Activated T-cell treated with anti-CD3 and anti-CD28 coated beads, Interleukin-2, amount 50 U/mL, for 72 hours (primary cell): ENCODE measurements around the gene DIAPH3. TPM values are rescaled to one million over a fixed set of nuclear protein-coding genes. Genes with fewer than 3 reads are reported as not detected.

Source experiments
- ATAC-seq, 2 donors: fragments of 150-1000 bp; cut with Tn5 transposase; replicated peaks in 1 of 2; 2 replicates each; pipeline ENCODE4 v1.10.0; 2021; ENCODE audit warnings: moderate library complexity in 2 of 2, mild to moderate bottlenecking in 1 of 2
- DNase-seq, 2 donors: peaks; one replicate each; pipeline ENCODE4 v3.0.0; 2021 to 2022; ENCODE audit warnings: mixed read lengths in 1 of 2
- H3K27ac Mint-ChIP-seq: one replicate; pipeline ENCODE4 v1.8.0; 2022; ENCODE audit warnings: mild to moderate bottlenecking, moderate library complexity, mixed read lengths
- H3K27me3 Mint-ChIP-seq: one replicate; pipeline ENCODE4 v1.8.0; 2022; ENCODE audit warnings: low read depth, mixed read lengths
- H3K36me3 Mint-ChIP-seq, 2 donors: one replicate each; pipeline ENCODE4 v1.8.0; 2022; ENCODE audit warnings: mixed read lengths in 2 of 2, mild to moderate bottlenecking in 1 of 2; ENCODE audit not compliant: insufficient read depth in 2 of 2
- H3K4me1 Mint-ChIP-seq: one replicate; pipeline ENCODE4 v1.8.0; 2022; ENCODE audit warnings: low read depth, mixed read lengths
- H3K4me3 Mint-ChIP-seq, 2 donors: one replicate each; pipeline ENCODE4 v1.8.0; 2022; ENCODE audit warnings: mild to moderate bottlenecking in 2 of 2, mixed read lengths in 2 of 2, moderate library complexity in 2 of 2
- H3K9me3 Mint-ChIP-seq, 2 donors: one replicate each; pipeline ENCODE4 v1.8.0; 2022; ENCODE audit warnings: mixed read lengths in 2 of 2
- total RNA-seq, 2 donors: library from RNA; stranded (reverse); gene quantifications; one replicate each; pipeline ENCODE4 v1.2.3, GENCODE V29; 2022

Gene DIAPH3
- total RNA-seq, 2 donors from 2014 or later, result 28.5 to 30.8 TPM

GRCh38 chr13:59787679-59788078 lies 376.0 kb downstream of the DIAPH3 start:
- DNase-seq (no peak), ATAC-seq (no peak)
- Mint-ChIP-seq H3K4me1 (no peaks in the 10 kb centered on the region), H3K36me3 (no peaks in the 10 kb centered on the region), H3K27ac (no peak overlapping the region), H3K9me3 (no peaks in the 10 kb centered on the region), H3K27me3 (no peaks in the 10 kb centered on the region), H3K4me3 (no peak overlapping the region)

- H3K27ac Mint-ChIP-seq, result no peak overlapping the region
- no peaks in the 10 kb centered on the region for H3K4me1 Mint-ChIP-seq
- DNase-seq (no peak), ATAC-seq (no peak)
- no peak overlapping the region for H3K4me3 Mint-ChIP-seq
- no peaks in the 10 kb centered on the region for H3K36me3 Mint-ChIP-seq
- H3K27me3 Mint-ChIP-seq, result no peaks in the 10 kb centered on the region
- no peaks in the 10 kb centered on the region for H3K9me3 Mint-ChIP-seq
These were observed 381.0 kb downstream of the DIAPH3 start for GRCh38 chr13:59782696-59783095.

- H3K4me3 Mint-ChIP-seq, result no peak overlapping the region
These were observed 383.7 kb downstream of the DIAPH3 start for GRCh38 chr13:59780058-59780457.

GRCh38 chr13:59776924-59777690 lies 386.6 kb downstream of the DIAPH3 start:
- Mint-ChIP-seq H3K27me3 (no peaks in the 10 kb centered on the region), H3K27ac (no peak overlapping the region), H3K4me1 (peaks cover 3% of the 10 kb centered on the region), H3K36me3 (no peaks in the 10 kb centered on the region), H3K4me3 (no peak overlapping the region), H3K9me3 (no peaks in the 10 kb centered on the region)
- DNase-seq, result no peak
- no peak for ATAC-seq

More at GRCh38 chr13:59780058-59780457, 383.7 kb downstream of the DIAPH3 start:
- no peaks in the 10 kb centered on the region for H3K9me3 Mint-ChIP-seq
- no peaks in the 10 kb centered on the region for H3K36me3 Mint-ChIP-seq
- no peak for ATAC-seq
- no peaks in the 10 kb centered on the region for H3K27me3 Mint-ChIP-seq
- no peak for DNase-seq
- H3K27ac Mint-ChIP-seq, result no peak overlapping the region
- H3K4me1 Mint-ChIP-seq, result peaks cover 3% of the 10 kb centered on the region

- Mint-ChIP-seq H3K27ac (no peak overlapping the region), H3K36me3 (no peaks in the 10 kb centered on the region), H3K4me3 (no peak overlapping the region), H3K9me3 (no peaks in the 10 kb centered on the region), H3K4me1 (peaks cover 3% of the 10 kb centered on the region), H3K27me3 (no peaks in the 10 kb centered on the region)
- DNase-seq (no peak), ATAC-seq (no peak)
These were observed 389.2 kb downstream of the DIAPH3 start for GRCh38 chr13:59774491-59774971.

GRCh38 chr13:59771272-59771671 lies 392.5 kb downstream of the DIAPH3 start:
- Mint-ChIP-seq H3K4me1 (no peaks in the 10 kb centered on the region), H3K4me3 (no peak overlapping the region), H3K27ac (no peak overlapping the region), H3K36me3 (no peaks in the 10 kb centered on the region), H3K27me3 (no peaks in the 10 kb centered on the region), H3K9me3 (no peaks in the 10 kb centered on the region)
- no peak for ATAC-seq
- DNase-seq, result no peak

- Mint-ChIP-seq H3K36me3 (no peaks in the 10 kb centered on the region), H3K4me1 (no peaks in the 10 kb centered on the region), H3K9me3 (no peaks in the 10 kb centered on the region), H3K27ac (no peak overlapping the region), H3K27me3 (no peaks in the 10 kb centered on the region), H3K4me3 (no peak overlapping the region)
- ATAC-seq (no peak), DNase-seq (no peak)
These were observed 393.3 kb downstream of the DIAPH3 start for GRCh38 chr13:59770451-59770850.

GRCh38 chr13:59766236-59766635 lies 397.5 kb downstream of the DIAPH3 start:
- Mint-ChIP-seq H3K36me3 (no peaks in the 10 kb centered on the region), H3K4me3 (no peak overlapping the region), H3K9me3 (no peaks in the 10 kb centered on the region), H3K4me1 (no peaks in the 10 kb centered on the region), H3K27me3 (no peaks in the 10 kb centered on the region), H3K27ac (no peak overlapping the region)
- no peak for DNase-seq
- ATAC-seq, result no peak

GRCh38 chr13:59755632-59756290 lies 408.0 kb downstream of the DIAPH3 start:
- Mint-ChIP-seq H3K4me1 (no peaks in the 10 kb centered on the region), H3K9me3 (no peaks in the 10 kb centered on the region), H3K27me3 (no peaks in the 10 kb centered on the region), H3K36me3 (no peaks in the 10 kb centered on the region), H3K4me3 (no peak overlapping the region), H3K27ac (no peak overlapping the region)
- DNase-seq (no peak), ATAC-seq (no peak)

GRCh38 chr13:59754411-59754810 lies 409.3 kb downstream of the DIAPH3 start:
- H3K27me3 Mint-ChIP-seq, result no peaks in the 10 kb centered on the region
- no peak overlapping the region for H3K27ac Mint-ChIP-seq
- H3K4me3 Mint-ChIP-seq, result no peak overlapping the region
- no peaks in the 10 kb centered on the region for H3K36me3 Mint-ChIP-seq
- DNase-seq (no peak), ATAC-seq (no peak)
- H3K9me3 Mint-ChIP-seq, result no peaks in the 10 kb centered on the region
- H3K4me1 Mint-ChIP-seq, result no peaks in the 10 kb centered on the region

GRCh38 chr13:59750860-59751259 lies 412.9 kb downstream of the DIAPH3 start:
- no peaks in the 10 kb centered on the region for H3K9me3 Mint-ChIP-seq
- no peaks in the 10 kb centered on the region for H3K4me1 Mint-ChIP-seq
- DNase-seq (no peak), ATAC-seq (no peak)
- H3K36me3 Mint-ChIP-seq, result no peaks in the 10 kb centered on the region
- H3K27ac Mint-ChIP-seq, result no peak overlapping the region
- H3K27me3 Mint-ChIP-seq, result no peaks in the 10 kb centered on the region
- no peak overlapping the region for H3K4me3 Mint-ChIP-seq

GRCh38 chr13:59748046-59748445 lies 415.7 kb downstream of the DIAPH3 start:
- Mint-ChIP-seq H3K27me3 (no peaks in the 10 kb centered on the region), H3K4me3 (no peak overlapping the region)
- ATAC-seq, result no peak

GRCh38 chr13:59747529-59747928 lies 416.2 kb downstream of the DIAPH3 start:
- no peak for ATAC-seq
- H3K4me1 Mint-ChIP-seq, result no peaks in the 10 kb centered on the region
- H3K36me3 Mint-ChIP-seq, result no peaks in the 10 kb centered on the region
- H3K9me3 Mint-ChIP-seq, result no peaks in the 10 kb centered on the region
- no peak overlapping the region for H3K27ac Mint-ChIP-seq
- H3K27me3 Mint-ChIP-seq, result no peaks in the 10 kb centered on the region
- no peak for DNase-seq
- no peak overlapping the region for H3K4me3 Mint-ChIP-seq

More at GRCh38 chr13:59748046-59748445, 415.7 kb downstream of the DIAPH3 start:
- H3K4me1 Mint-ChIP-seq, result no peaks in the 10 kb centered on the region
- no peaks in the 10 kb centered on the region for H3K9me3 Mint-ChIP-seq
- peak overlapping the region; percentile 12 for H3K27ac Mint-ChIP-seq
- no peaks in the 10 kb centered on the region for H3K36me3 Mint-ChIP-seq
- DNase-seq, result no peak
